Subcutaneous adipose tissue (tissue), 4 donors: ENCODE data around the gene CIITA. TPM values are rescaled to one million over a fixed set of nuclear protein-coding genes. Genes with fewer than 3 reads are reported as not detected.

Source experiments
- total RNA-seq, 4 donors: library from RNA; depleted of rRNA; stranded (reverse); fragments of >200 nt; gene quantifications; one replicate each; pipeline ENCODE4 v1.1.0, GENCODE V29; 2016
- TF ChIP-seq, protein P1 (sequence below): fragments of 450-650 bp; IDR thresholded peaks from one replicate; pipeline ENCODE4 v1.5.1; 2016; ENCODE audit warnings: low read depth, mild to moderate bottlenecking, control low read depth, antibody characterized with exemption, moderate library complexity

The CIITA gene
- total RNA-seq, 4 donors from 2014 or later = 2.8 to 65.0 (median 13.5) TPM

DNA sequence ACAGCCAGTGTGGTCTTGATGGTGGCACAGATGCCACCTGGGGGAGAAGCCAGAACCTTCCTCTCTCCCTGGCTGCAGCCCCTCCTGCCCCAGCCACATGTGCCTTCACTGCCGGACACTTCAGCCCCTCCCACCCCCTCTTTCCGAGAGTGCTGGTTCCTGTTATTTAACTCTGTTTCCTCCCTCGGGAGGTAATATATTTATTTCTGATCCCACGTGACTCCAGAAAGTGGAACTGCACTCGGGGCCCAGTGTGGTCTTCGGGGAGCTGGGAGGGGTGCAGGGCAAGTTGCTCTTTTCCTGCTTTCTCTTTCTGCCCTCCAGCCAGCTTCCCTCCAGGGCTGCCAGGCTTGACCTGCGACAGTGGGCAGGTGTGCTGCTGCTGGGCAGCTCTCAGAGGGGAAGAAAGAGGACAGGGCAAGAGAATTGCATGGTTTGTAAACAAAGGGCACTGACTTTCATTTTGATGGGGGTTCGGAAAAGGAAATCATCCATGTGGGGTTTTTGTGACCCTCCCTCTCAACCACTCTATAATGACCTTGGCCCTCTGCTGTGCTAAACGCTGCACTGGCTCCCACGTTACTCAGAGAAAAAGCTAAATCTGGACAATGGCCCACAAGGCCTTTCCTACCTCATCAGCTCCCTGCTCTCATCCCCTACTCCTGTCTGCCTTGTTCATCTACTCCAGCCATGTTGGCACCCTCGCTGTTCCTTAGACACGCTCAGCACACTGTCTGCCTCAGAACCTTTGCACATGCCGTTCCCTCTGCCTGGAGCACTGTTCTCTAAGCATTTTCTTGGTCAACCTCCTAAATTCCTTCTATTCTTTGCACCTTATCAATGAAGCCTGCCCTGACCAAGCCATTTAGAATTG is 8.2 kb upstream of the CIITA start:
- TF ChIP-seq, protein P1, sequence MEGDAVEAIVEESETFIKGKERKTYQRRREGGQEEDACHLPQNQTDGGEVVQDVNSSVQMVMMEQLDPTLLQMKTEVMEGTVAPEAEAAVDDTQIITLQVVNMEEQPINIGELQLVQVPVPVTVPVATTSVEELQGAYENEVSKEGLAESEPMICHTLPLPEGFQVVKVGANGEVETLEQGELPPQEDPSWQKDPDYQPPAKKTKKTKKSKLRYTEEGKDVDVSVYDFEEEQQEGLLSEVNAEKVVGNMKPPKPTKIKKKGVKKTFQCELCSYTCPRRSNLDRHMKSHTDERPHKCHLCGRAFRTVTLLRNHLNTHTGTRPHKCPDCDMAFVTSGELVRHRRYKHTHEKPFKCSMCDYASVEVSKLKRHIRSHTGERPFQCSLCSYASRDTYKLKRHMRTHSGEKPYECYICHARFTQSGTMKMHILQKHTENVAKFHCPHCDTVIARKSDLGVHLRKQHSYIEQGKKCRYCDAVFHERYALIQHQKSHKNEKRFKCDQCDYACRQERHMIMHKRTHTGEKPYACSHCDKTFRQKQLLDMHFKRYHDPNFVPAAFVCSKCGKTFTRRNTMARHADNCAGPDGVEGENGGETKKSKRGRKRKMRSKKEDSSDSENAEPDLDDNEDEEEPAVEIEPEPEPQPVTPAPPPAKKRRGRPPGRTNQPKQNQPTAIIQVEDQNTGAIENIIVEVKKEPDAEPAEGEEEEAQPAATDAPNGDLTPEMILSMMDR = no peak

DNA sequence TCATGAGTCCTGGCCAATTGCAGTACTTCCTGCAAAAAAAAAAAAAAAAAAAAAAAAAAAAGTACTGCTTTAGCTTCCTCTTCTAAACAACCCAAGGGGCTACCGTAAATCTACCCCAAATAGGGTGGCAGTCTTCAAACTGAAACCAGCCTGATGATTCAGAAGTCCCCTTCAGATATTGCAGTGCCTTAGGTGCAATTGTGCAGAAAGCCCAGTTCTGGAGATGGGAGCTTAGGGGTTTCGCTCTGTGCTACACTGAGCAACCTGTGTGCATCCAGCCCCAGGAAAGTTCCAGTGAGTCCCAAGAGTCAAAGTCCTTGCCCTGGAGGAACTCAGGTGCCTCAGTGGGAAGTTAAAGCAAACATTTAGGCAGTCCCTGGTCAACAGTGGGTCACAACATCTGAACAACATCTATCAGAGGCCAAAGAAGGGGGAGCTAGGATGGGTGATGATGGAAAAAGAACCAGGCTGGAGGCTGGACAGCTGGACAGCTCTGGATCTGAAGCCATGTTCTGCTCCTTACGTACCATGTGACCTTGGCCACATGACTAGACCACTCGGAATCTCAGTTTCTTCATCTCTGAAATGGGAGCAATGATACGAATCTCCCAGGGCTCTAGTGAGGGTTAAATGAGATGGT is 6.7 kb upstream of the CIITA start:
- TF ChIP-seq, protein P1 = no peak

DNA sequence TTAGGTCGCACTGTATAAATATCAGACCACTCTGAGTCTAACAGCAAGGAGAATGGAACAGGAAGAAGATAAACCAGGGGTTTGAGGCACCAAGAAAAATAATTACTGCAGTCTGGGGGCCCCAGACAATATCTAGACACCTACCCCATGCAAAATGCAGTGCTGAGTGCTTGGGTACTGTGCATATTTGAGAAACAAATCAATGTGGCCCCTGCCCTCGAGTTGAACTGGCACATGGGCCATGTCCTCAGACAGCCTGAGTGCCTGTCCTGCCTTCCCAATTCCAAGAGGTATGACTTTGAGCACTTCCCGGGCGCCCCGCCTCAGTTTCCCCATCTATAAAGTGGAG is 6.2 kb upstream of the CIITA start:
- TF ChIP-seq, protein P1 = no peak

DNA sequence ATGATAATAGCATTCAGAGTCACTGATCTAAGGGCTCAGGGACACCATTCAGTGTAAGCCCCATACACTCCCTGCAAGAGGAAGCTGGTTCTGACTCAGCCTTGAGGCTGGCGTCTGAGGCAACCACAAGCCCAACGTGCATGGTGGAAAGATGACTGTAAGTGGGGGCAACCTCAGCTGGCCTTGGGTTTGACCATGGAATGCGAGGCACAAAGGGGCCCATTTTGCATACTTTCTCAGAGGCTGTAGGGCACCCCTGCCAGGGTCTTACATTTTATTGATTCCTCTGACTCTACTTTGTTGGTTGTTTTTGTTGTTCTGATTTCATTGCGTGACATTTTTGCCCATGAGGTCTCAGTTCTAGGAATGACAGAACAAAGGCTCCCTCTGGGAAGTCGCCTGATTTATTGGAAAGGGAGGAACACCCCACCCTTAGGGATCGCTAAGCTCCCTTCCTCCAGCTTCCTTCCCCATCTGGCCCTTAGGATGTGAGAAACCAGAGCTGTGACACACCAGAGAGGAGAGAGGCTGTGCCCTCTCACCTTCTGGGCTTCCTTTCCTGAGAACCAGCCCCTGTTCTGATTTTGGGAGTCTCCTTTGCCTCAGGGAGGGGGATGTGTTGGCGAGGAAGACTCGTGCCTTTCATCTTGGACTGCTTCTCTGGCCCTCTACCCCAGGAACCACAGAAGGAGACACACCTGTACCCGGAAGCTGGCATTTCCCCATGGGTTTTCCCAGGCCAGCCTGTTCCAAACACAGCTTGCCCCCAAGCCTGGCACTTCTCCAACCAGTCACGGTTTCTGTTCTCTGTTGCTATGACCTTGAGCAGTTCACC is 5.6 kb upstream of the CIITA start:
- TF ChIP-seq, protein P1 = no peak

DNA sequence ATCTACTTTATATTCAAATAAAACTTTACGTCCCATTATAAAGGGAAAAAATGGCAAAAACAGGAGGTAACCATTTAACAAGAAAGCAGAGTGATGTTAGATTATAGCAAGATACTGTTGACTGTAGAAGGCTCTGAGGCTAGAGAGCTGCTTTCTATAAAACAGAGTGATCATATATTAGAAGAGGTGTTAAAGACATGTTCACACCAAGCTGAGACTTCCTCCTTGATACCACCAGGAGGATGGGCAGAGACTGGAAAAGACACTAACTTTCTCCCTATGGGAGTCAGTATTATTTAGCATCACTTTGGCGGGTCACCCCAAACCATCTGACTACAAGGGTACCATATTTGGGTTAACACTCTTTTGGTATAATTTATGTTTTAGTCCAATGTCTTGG is 687 bp upstream of the CIITA start:
- TF ChIP-seq, protein P1 = no peak

DNA sequence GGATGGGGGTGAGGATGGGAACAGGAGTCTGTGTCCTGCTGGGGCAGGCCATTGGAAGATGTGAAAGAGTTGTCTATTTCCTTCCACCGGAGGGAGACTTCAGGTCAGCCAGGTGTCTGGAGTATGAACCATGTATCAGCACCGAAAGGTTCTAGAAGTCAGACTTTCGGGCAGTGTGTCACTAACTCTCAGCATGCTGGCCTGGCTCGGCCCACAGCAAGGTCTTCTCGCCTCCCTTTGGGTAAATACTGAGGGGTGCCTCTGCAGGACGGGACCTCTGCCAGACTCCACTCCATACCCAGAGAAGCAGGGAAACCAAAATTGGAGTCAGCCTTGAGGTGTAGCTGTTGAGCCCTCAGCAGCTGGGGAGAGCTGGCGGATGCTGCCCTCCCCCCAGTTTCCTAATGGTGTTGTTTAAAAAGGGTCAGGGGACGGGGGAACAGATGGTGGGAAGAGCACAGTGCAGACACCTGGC is 507 bp downstream of the CIITA start:
- TF ChIP-seq, protein P1 = no peak

DNA sequence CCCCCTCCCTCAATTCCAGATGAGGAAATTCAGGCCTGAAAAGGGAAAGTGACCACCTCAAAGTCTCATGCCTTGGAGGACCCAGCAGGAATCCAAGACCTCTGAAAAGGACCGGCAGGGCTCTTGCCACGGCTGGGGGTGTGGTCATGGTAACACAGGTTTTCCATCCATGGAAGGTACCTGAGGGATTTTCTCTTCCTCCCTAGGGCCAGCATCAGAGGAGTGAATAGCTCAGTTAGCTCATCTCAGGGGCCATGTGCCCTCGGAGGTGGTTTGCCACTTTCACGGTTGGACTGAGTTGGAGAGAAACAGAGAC is 1.3 kb downstream of the CIITA start:
- TF ChIP-seq, protein P1 = no peak
